ENCODE data around the gene RPS15. TPM values are rescaled to one million over a fixed set of nuclear protein-coding genes. Genes with fewer than 3 reads are reported as not detected.

RPS15 gene
- total RNA-seq, 3 donors from 2014 or later (not counting 1 experiment from before 2014, with no cell fraction given) = 731 to 872 (median 837) TPM

DNA sequence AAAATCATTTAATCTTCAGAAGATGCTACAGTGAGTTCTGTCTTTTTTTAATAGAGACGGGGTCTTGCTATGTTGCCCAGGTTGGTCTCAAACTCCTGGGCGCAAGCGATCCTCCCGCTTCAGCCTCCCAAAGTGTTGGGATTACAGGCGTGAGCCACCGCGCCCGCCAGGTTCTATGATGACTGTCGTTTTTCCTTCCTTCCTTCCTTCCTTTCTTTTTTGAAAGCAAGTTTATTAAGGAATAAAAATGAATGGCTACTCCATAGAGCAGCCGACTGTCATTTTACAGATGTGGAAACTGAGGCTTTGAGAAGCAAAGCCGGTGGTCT lies 36.3 kb upstream of the RPS15 start:
- H3K36me3 Mint-ChIP-seq = no peaks in the 10 kb centered on the region
- DNase-seq (no peak), ATAC-seq (no peak)
- H3K27me3 Mint-ChIP-seq (ENCODE audit: low read depth in 2 of 2) = peaks cover 0 to 3% of the 10 kb centered on the region in 2 donors
- no peaks in the 10 kb centered on the region for H3K9me3 ChIP-seq (ENCODE audit: control insufficient read depth, insufficient read depth, low read length)
- H3K27ac Mint-ChIP-seq = no peak overlapping the region
- TF ChIP-seq, protein P1, sequence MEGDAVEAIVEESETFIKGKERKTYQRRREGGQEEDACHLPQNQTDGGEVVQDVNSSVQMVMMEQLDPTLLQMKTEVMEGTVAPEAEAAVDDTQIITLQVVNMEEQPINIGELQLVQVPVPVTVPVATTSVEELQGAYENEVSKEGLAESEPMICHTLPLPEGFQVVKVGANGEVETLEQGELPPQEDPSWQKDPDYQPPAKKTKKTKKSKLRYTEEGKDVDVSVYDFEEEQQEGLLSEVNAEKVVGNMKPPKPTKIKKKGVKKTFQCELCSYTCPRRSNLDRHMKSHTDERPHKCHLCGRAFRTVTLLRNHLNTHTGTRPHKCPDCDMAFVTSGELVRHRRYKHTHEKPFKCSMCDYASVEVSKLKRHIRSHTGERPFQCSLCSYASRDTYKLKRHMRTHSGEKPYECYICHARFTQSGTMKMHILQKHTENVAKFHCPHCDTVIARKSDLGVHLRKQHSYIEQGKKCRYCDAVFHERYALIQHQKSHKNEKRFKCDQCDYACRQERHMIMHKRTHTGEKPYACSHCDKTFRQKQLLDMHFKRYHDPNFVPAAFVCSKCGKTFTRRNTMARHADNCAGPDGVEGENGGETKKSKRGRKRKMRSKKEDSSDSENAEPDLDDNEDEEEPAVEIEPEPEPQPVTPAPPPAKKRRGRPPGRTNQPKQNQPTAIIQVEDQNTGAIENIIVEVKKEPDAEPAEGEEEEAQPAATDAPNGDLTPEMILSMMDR (IDR thresholded peaks at IDR 0.05) = no peak
- intact Hi-C loops (cut with micrococcal nuclease) = loop anchor here (10.0 kb wide), 1 partner anchor 203 kb away; the partner anchor contains the start of gene UQCR11
- no peaks in the 10 kb centered on the region for H3K9me3 Mint-ChIP-seq
- H3K4me3 ChIP-seq (ENCODE audit: low read length) = peak overlapping the region; percentile 20
- peaks cover 4% of the 10 kb centered on the region for H3K27me3 ChIP-seq (ENCODE audit: control insufficient read depth, insufficient read depth, low read length)
- 39% methylated on average over 10 of the region's 11 CpGs for WGBS (ENCODE audit: insufficient coverage)
- peaks cover 34% of the 10 kb centered on the region for H3K4me1 ChIP-seq (ENCODE audit: control insufficient read depth, insufficient read depth, low read length)
- H3K36me3 ChIP-seq (ENCODE audit: control insufficient read depth, insufficient read depth, low read length) = no peaks in the 10 kb centered on the region
- no peak overlapping the region for H3K27ac ChIP-seq (ENCODE audit: low read length)
- peak overlapping the region; percentile 13 for H3K4me3 Mint-ChIP-seq
- peaks cover 13 to 18% of the 10 kb centered on the region in 2 donors for H3K4me1 Mint-ChIP-seq

GRCh38 chr19:1402411-1403070 lies 35.7 kb upstream of the RPS15 start:
- peak overlapping the region; percentile 66 to 73 for H3K27ac Mint-ChIP-seq
- H3K4me3 Mint-ChIP-seq = peak overlapping the region; percentile 70
- ATAC-seq = no peak

GRCh38 chr19:1406774-1407527 lies 31.2 kb upstream of the RPS15 start:
- Mint-ChIP-seq H3K36me3 (no peaks in the 10 kb centered on the region), H3K27me3 (ENCODE audit: low read depth in 2 of 2) (peaks cover 0 to 3% of the 10 kb centered on the region in 2 donors), H3K27ac (peak overlapping the region; percentile 76 to 90), H3K4me1 (peaks cover 52 to 54% of the 10 kb centered on the region in 2 donors), H3K4me3 (peak overlapping the region; percentile 84), H3K9me3 (no peaks in the 10 kb centered on the region)
- WGBS (ENCODE audit: insufficient coverage) = under 1% methylated on average over 72 of the region's 72 CpGs
- DNase-seq (peak; percentile 99 to 100), ATAC-seq (peak; percentile 78 to 94 (median 81))
- Histone ChIP-seq H3K27ac (ENCODE audit: low read length) (peak overlapping the region; percentile 67), H3K27me3 (ENCODE audit: control insufficient read depth, insufficient read depth, low read length) (peaks cover 4% of the 10 kb centered on the region), H3K4me1 (ENCODE audit: control insufficient read depth, insufficient read depth, low read length) (peaks cover 58% of the 10 kb centered on the region), H3K4me3 (ENCODE audit: low read length) (peak overlapping the region; percentile 51), H3K9me3 (ENCODE audit: control insufficient read depth, insufficient read depth, low read length) (no peaks in the 10 kb centered on the region), H3K36me3 (ENCODE audit: control insufficient read depth, insufficient read depth, low read length) (no peaks in the 10 kb centered on the region)
- intact Hi-C loops (cut with micrococcal nuclease) = loop anchor here (1.0 to 10.0 kb wide), 4 partner anchors 24 to 610 kb away; partner anchors contain the start of genes NDUFS7, PTBP1, RPS15 and UQCR11
- TF ChIP-seq, protein P1 (IDR thresholded peaks at IDR 0.05) = peak; percentile 70

More at GRCh38 chr19:1402411-1403070, 35.7 kb upstream of the RPS15 start:
- Mint-ChIP-seq H3K9me3 (no peaks in the 10 kb centered on the region), H3K36me3 (no peaks in the 10 kb centered on the region), H3K27me3 (ENCODE audit: low read depth in 2 of 2) (peaks cover 0 to 3% of the 10 kb centered on the region in 2 donors), H3K4me1 (peaks cover 17 to 20% of the 10 kb centered on the region in 2 donors)
- intact Hi-C loops (cut with micrococcal nuclease) = loop anchor here (10.0 kb wide), 1 partner anchor 202 kb away; the partner anchor contains the start of gene UQCR11
- Histone ChIP-seq H3K4me1 (ENCODE audit: control insufficient read depth, insufficient read depth, low read length) (peaks cover 35% of the 10 kb centered on the region), H3K9me3 (ENCODE audit: control insufficient read depth, insufficient read depth, low read length) (no peaks in the 10 kb centered on the region), H3K36me3 (ENCODE audit: control insufficient read depth, insufficient read depth, low read length) (no peaks in the 10 kb centered on the region), H3K27me3 (ENCODE audit: control insufficient read depth, insufficient read depth, low read length) (peaks cover 4% of the 10 kb centered on the region), H3K27ac (ENCODE audit: low read length) (no peak overlapping the region), H3K4me3 (ENCODE audit: low read length) (no peak overlapping the region)
- TF ChIP-seq, protein P1 (IDR thresholded peaks at IDR 0.05) = no peak
- 23% methylated on average over 25 of the region's 25 CpGs for WGBS (ENCODE audit: insufficient coverage)
- no peak for DNase-seq
